Suprapubic skin (tissue), 3 donors: Measurements from ENCODE around the gene NMRK2.

Experiments
- CTCF ChIP-seq, 2 donors: fragments of 200-600 bp in 1 of 2; fragments of 450-650 bp in 1 of 2; sonication (generic) in 1 of 2; IDR thresholded peaks; one replicate each; pipeline ENCODE4 v1.5.1; 2016 to 2019; ENCODE audit warnings: antibody characterized with exemption in 2 of 2, mild to moderate bottlenecking in 1 of 2, moderate library complexity in 1 of 2
- EP300 ChIP-seq: sonication (generic); formaldehyde crosslinking; IDR thresholded peaks from one replicate; pipeline ENCODE4 v1.6.1; 2017; ENCODE audit warnings: antibody characterized with exemption
- POLR2A ChIP-seq, 2 donors: fragments of 450-650 bp; IDR thresholded peaks; one replicate each; pipeline ENCODE4 v1.6.1; 2017; ENCODE audit warnings: antibody characterized with exemption in 2 of 2, mild to moderate bottlenecking in 2 of 2, moderate library complexity in 2 of 2

GRCh38 chr19:3990815-3991117 is 57.9 kb downstream of the NMRK2 start:
- no peak for TF ChIP-seq CTCF (IDR thresholded peaks at IDR 0.05)
- no peak for TF ChIP-seq EP300
- TF ChIP-seq POLR2A (IDR thresholded peaks at IDR 0.05): no peak
